Fibroblast of lung (primary cell): Measurements from ENCODE around the gene EXO1. TPM values are rescaled to one million over a fixed set of nuclear protein-coding genes. Genes with fewer than 3 reads are reported as not detected.
A peak's percentile ranks its signal among the peaks of the same experiment; 100 is the strongest.

Source experiments
- DNase-seq, 2 donors: peaks; one replicate each; pipeline versions ENCODE4 v3.0.0 to v3.0.0-alpha.2; 2010; ENCODE audit warnings: low read depth in 2 of 2
- H2AFZ ChIP-seq: 2 replicates; pipeline ENCODE4 v1.5.1; 2012; ENCODE audit warnings: low read length, control low read depth, inconsistent platforms
- H3K27ac ChIP-seq: 2 replicates; pipeline ENCODE4 v1.5.1; 2011; ENCODE audit warnings: low read length, control low read depth; ENCODE audit not compliant: insufficient read depth
- H3K27me3 ChIP-seq: 2 replicates; pipeline ENCODE4 v1.5.1; 2011; ENCODE audit warnings: mild to moderate bottlenecking, low read length; ENCODE audit not compliant: control insufficient read depth, insufficient read depth
- H3K36me3 ChIP-seq: 2 replicates; pipeline ENCODE4 v1.5.1; 2011; ENCODE audit warnings: low read length; ENCODE audit not compliant: control insufficient read depth, insufficient read depth
- H3K4me1 ChIP-seq: 2 replicates; pipeline ENCODE4 v1.5.1; 2011; ENCODE audit warnings: low read length; ENCODE audit not compliant: control insufficient read depth, insufficient read depth; ENCODE audit errors: extremely low read depth
- H3K4me2 ChIP-seq: 2 replicates; pipeline ENCODE4 v1.5.1; 2011; ENCODE audit warnings: low read length, control low read depth; ENCODE audit not compliant: insufficient read depth; ENCODE audit errors: extremely low read depth
- H3K4me3 ChIP-seq, 4 experiments: fragments of 200-600 bp in 1 of 4; sonication (generic) in 1 of 4; replicated peaks in 1 of 4; 2 replicates each; pipeline ENCODE4 v1.5.1; 2011 to 2016; ENCODE audit warnings: low read length in 4 of 4, low read depth in 3 of 4, mild to moderate bottlenecking in 3 of 4, control low read depth in 2 of 4, inconsistent platforms in 1 of 4, mixed read lengths in 1 of 4; ENCODE audit not compliant: insufficient read depth in 1 of 4; ENCODE audit errors: control extremely low read depth in 1 of 4
- H3K79me2 ChIP-seq: 2 replicates; pipeline ENCODE4 v1.5.1; 2012; ENCODE audit warnings: mild to moderate bottlenecking, low read length, inconsistent platforms; ENCODE audit not compliant: control insufficient read depth, insufficient read depth
- H3K9ac ChIP-seq: 2 replicates; pipeline ENCODE4 v1.5.1; 2011; ENCODE audit warnings: mild to moderate bottlenecking, low read length, control low read depth; ENCODE audit not compliant: insufficient read depth
- H3K9me3 ChIP-seq: 2 replicates; pipeline ENCODE4 v1.5.1; 2012; ENCODE audit warnings: low read depth, low read length; ENCODE audit not compliant: control insufficient read depth, insufficient read depth
- H4K20me1 ChIP-seq: 2 replicates; pipeline ENCODE4 v1.5.1; 2011; ENCODE audit warnings: low read length; ENCODE audit not compliant: control insufficient read depth, insufficient read depth; ENCODE audit errors: extremely low read depth
- EZH2 ChIP-seq: IDR thresholded peaks from 2 replicates; pipeline ENCODE4 v1.5.1; 2012; ENCODE audit warnings: low read length, control low read depth, mild to moderate bottlenecking; ENCODE audit errors: missing control alignments
- polyA plus RNA-seq, 2 donors: library from polyadenylated mRNA; depleted of rRNA in 1 of 2; stranded (reverse) in 1 of 2; unstranded in 1 of 2; fragments of >200 nt; gene quantifications; 2 replicates each; pipeline ENCODE4 v1.2.1, GENCODE V29; 2011 to 2012; ENCODE audit warnings: missing spikeins in 1 of 2
- total RNA-seq: library from RNA; depleted of rRNA; stranded (reverse); fragments of >200 nt; gene quantifications from 2 replicates; pipeline ENCODE4 v1.2.1, GENCODE V29; 2014
- TF ChIP-seq, protein P1 (sequence below), 2 donors: IDR thresholded peaks in 1 of 2; conservative IDR thresholded peaks in 1 of 2; 1 replicate in 1 of 2; 2 replicates in 1 of 2; pipeline ENCODE4 v1.5.1; 2011 to 2012; ENCODE audit warnings: low read length in 2 of 2, control low read depth in 1 of 2, inconsistent platforms in 1 of 2, low read depth in 1 of 2, mild to moderate bottlenecking in 1 of 2

The EXO1 gene
- total and polyA plus RNA-seq, 2 donors (not counting 1 experiment from before 2014, with no cell fraction given) = 3.0 to 7.2 TPM

DNA sequence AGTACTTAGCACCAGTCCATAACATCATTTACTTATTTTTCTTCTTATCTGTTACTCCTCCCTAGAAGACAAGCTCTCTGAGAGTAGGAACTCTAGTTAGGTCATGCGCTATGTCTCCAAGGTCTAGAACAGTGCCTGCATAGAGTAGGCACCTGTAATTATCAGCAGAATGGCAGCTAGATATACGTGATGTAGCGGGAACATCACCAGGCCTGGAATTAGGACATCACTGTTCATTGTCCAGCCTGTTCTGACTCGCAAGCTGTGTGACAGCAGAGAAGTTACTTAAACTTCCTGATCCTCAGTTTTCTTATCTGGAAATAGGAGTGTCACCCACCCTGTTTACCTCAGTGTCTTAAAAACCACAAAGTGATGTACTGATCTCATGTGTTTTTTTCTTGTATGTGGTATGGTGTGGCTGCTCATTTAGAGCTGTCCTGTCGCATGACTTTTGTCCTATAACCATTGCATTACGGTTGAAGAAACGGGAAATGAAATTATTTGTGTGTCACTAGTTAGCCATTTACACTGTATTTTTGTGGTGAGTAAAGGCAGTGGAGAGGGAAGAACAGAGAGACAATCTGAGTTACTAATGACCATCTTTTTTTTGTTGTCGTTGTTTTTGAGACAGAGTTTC, 37.1 kb upstream of the EXO1 start:
- Histone ChIP-seq H4K20me1 (no peaks in the 10 kb centered on the region), H3K4me2 (no peak overlapping the region), H3K9ac (no peak overlapping the region), H3K27me3 (no peaks in the 10 kb centered on the region), H3K79me2 (no peaks in the 10 kb centered on the region), H3K4me3 (no peak overlapping the region), H3K9me3 (no peaks in the 10 kb centered on the region), H3K4me1 (no peaks in the 10 kb centered on the region), H2AFZ (no peak overlapping the region), H3K36me3 (no peaks in the 10 kb centered on the region), H3K27ac (no peak overlapping the region)
- no peak for DNase-seq
- no peak for TF ChIP-seq EZH2
- TF ChIP-seq, protein P1, sequence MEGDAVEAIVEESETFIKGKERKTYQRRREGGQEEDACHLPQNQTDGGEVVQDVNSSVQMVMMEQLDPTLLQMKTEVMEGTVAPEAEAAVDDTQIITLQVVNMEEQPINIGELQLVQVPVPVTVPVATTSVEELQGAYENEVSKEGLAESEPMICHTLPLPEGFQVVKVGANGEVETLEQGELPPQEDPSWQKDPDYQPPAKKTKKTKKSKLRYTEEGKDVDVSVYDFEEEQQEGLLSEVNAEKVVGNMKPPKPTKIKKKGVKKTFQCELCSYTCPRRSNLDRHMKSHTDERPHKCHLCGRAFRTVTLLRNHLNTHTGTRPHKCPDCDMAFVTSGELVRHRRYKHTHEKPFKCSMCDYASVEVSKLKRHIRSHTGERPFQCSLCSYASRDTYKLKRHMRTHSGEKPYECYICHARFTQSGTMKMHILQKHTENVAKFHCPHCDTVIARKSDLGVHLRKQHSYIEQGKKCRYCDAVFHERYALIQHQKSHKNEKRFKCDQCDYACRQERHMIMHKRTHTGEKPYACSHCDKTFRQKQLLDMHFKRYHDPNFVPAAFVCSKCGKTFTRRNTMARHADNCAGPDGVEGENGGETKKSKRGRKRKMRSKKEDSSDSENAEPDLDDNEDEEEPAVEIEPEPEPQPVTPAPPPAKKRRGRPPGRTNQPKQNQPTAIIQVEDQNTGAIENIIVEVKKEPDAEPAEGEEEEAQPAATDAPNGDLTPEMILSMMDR (conservative IDR thresholded peaks at IDR 0.05 in 1 of 2, IDR thresholded peaks at IDR 0.05 in 1 of 2; ENCODE audit: low read depth in 1 of 2, low read length in 2 of 2) = no peak

GRCh38 chr1:241813768-241814320, 34.2 kb upstream of the EXO1 start:
- no peaks in the 10 kb centered on the region for H3K27me3 ChIP-seq
- H3K27ac ChIP-seq = no peak overlapping the region
- H3K9me3 ChIP-seq = no peaks in the 10 kb centered on the region
- no peak for TF ChIP-seq EZH2
- TF ChIP-seq, protein P1 (conservative IDR thresholded peaks at IDR 0.05 in 1 of 2, IDR thresholded peaks at IDR 0.05 in 1 of 2; ENCODE audit: low read depth in 1 of 2, low read length in 2 of 2) = no peak
- DNase-seq = peak in 1 of 2 donors; percentile 71
- H3K79me2 ChIP-seq = no peaks in the 10 kb centered on the region
- no peak overlapping the region for H2AFZ ChIP-seq
- no peaks in the 10 kb centered on the region for H4K20me1 ChIP-seq
- peaks cover 8% of the 10 kb centered on the region for H3K4me1 ChIP-seq
- H3K4me3 ChIP-seq = no peak overlapping the region
- H3K9ac ChIP-seq = no peak overlapping the region
- no peaks in the 10 kb centered on the region for H3K36me3 ChIP-seq
- no peak overlapping the region for H3K4me2 ChIP-seq

DNA sequence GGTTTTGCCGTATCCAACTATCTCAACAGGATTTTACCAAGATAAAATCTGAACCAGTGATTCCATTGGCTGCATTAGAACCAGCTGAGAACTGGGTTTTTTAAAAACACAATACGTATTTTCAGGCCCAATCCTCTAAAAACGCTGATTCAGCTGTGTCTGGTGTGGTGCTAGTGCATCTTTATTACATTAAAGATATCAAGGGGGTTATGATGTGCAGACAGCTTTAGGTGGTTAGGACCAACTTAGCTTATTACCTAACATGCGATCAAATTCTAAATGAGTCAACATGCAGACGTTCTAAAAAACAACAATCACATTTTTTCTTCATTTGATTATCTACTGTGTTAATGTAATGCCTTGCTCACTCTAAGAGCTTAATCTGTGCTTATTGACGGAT, 32.0 kb upstream of the EXO1 start:
- no peaks in the 10 kb centered on the region for H3K79me2 ChIP-seq
- no peak overlapping the region for H3K4me3 ChIP-seq
- DNase-seq = no peak
- no peaks in the 10 kb centered on the region for H3K9me3 ChIP-seq
- H3K27ac ChIP-seq = no peak overlapping the region
- H3K9ac ChIP-seq = no peak overlapping the region
- TF ChIP-seq, protein P1 (conservative IDR thresholded peaks at IDR 0.05 in 1 of 2, IDR thresholded peaks at IDR 0.05 in 1 of 2; ENCODE audit: low read depth in 1 of 2, low read length in 2 of 2) = no peak
- H3K27me3 ChIP-seq = no peaks in the 10 kb centered on the region
- no peak overlapping the region for H3K4me2 ChIP-seq
- no peak overlapping the region for H2AFZ ChIP-seq
- H3K36me3 ChIP-seq = no peaks in the 10 kb centered on the region
- no peaks in the 10 kb centered on the region for H4K20me1 ChIP-seq
- peaks cover 8% of the 10 kb centered on the region for H3K4me1 ChIP-seq
